ENCODE results near the gene CFAP74. TPM values are rescaled to one million over a fixed set of nuclear protein-coding genes. Genes with fewer than 3 reads are reported as not detected.

CFAP74 gene
- total RNA-seq, 1 experiment from 2014 or later = 0.28 TPM

DNA sequence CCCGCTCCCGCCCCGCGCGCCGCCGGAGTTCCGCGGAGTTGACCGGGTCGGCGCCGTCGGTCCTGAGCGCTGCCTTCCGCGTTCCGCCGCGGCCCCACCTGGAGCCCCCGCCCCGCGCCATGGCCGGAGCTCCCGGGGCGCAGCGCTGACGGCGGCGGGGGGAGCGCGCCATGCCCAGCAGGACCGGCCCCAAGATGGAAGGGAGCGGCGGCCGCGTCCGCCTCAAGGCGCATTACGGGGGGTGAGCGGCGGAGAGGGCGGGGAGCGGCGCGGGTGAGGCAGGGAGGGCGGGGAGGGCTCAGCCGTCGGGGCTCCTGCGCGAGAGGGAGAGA, 46.8 kb upstream of the CFAP74 start:
- no peak for TF ChIP-seq CTCF (conservative IDR thresholded peaks at IDR 0.05)
- Histone ChIP-seq H3K14ac (ENCODE audit: insufficient read depth, low read length) (no peak overlapping the region), H3K79me2 (ENCODE audit: insufficient read depth, low read length) (peaks cover 2% of the 10 kb centered on the region; the same call in 1 of the 2 replicates), H3K4me2 (ENCODE audit: insufficient read depth, insufficient read length, low read length) (peak overlapping the region; percentile 38), H2BK15ac (ENCODE audit: low read depth, low read length) (no peak overlapping the region), H3K9me3 (ENCODE audit: control insufficient read depth, low read depth, low read length) (no peaks in the 10 kb centered on the region), H3K23ac (ENCODE audit: insufficient read length, low read depth, low read length) (no peak overlapping the region), H2BK20ac (ENCODE audit: low read depth, low read length, poor library complexity, severe bottlenecking) (no peak overlapping the region), H2BK120ac (ENCODE audit: low read depth, low read length, poor library complexity, severe bottlenecking) (no peak overlapping the region), H3K79me1 (ENCODE audit: insufficient read depth, low read depth, low read length, poor library complexity, severe bottlenecking) (no peaks in the 10 kb centered on the region), H2AFZ (ENCODE audit: low read length) (no peak overlapping the region), H3K23me2 (ENCODE audit: insufficient read length, low read depth, low read length, poor library complexity, severe bottlenecking) (peaks cover 10% of the 10 kb centered on the region), H3K27me3 (ENCODE audit: insufficient read depth, low read length) (no peaks in the 10 kb centered on the region), H4K5ac (ENCODE audit: insufficient read length, low read depth, low read length) (no peak overlapping the region), H3K4ac (ENCODE audit: low read depth, low read length) (no peak overlapping the region), H2AK5ac (ENCODE audit: insufficient read length, low read length) (no peak overlapping the region), H2BK12ac (ENCODE audit: insufficient read length, low read depth, low read length) (no peak overlapping the region), H3K56ac (ENCODE audit: insufficient read length, low read depth, low read length) (no peak overlapping the region), H3T11ph (ENCODE audit: low read length) (no peak overlapping the region), H3K4me1 (ENCODE audit: insufficient read depth, low read length) (no peaks in the 10 kb centered on the region; the same call in 1 of the 2 replicates), H3K27ac (ENCODE audit: insufficient read length, low read depth, low read length) (no peak overlapping the region), H4K91ac (ENCODE audit: insufficient read length, low read depth, low read length) (no peak overlapping the region), H4K20me1 (ENCODE audit: control insufficient read depth, insufficient read depth, insufficient read length) (no peaks in the 10 kb centered on the region), H2BK5ac (ENCODE audit: insufficient read length, low read length) (no peak overlapping the region), H4K8ac (replicated peaks; ENCODE audit: insufficient read length, low read depth, low read length) (no peak overlapping the region), H3K9ac (ENCODE audit: extremely low read depth, insufficient read length, low read length) (no peak overlapping the region), H3K18ac (ENCODE audit: insufficient read length, low read depth, low read length) (no peak overlapping the region)
- no peak overlapping the region for H3K27ac Mint-ChIP-seq
- peaks cover 16% of the 10 kb centered on the region for H3K27me3 Mint-ChIP-seq (ENCODE audit: low read depth)
- peaks cover 0 to 2% of the 10 kb centered on the region in 2 experiments; a peak in 2 of 5 replicates for H3K9me3 Mint-ChIP-seq
- H3K4me1 Mint-ChIP-seq = peaks cover 18 to 33% of the 10 kb centered on the region in 2 experiments
- DNase-seq = no peak
- peak overlapping the region; percentile 65 to 80 for H3K4me3 Mint-ChIP-seq
- WGBS (ENCODE audit: extremely low coverage, insufficient read length, low lambda C conversion rate) = no CpG with 5 or more reads among the region's 51 CpGs
- peaks cover 1 to 2% (median 2%) of the 10 kb centered on the region in 3 experiments for H3K36me3 Mint-ChIP-seq (ENCODE audit: insufficient read depth in 1 of 3, low read depth in 3 of 3)
